Putamen (tissue), 1 donor: ENCODE results near the gene SLC9B2.
A peak's percentile ranks its signal among the peaks of the same experiment; 100 is the strongest.
"Not testable (repeated sequence)": the region's sequence is repeated elsewhere in the genome, so short reads cannot be mapped to it uniquely, and the experiment has no call there.

Source experiments
- DNase-seq: peaks from one replicate; pipeline ENCODE4 v3.0.0-alpha.2; 2016; ENCODE audit warnings: low spot score

SLC9B2 gene

GRCh38 chr4:103019308-103020124, 57.0 kb downstream of the SLC9B2 start, which contains the start of gene SLC9B1:
SLC9B1 (minus strand) TSS chr4:103019705; CDS start chr4:102991711, 27,994 bp downstream.
- DNase-seq = peak; percentile 82

GRCh38 chr4:103018391-103019307, 57.9 kb downstream of the SLC9B2 start:
- no peak for DNase-seq

DNA sequence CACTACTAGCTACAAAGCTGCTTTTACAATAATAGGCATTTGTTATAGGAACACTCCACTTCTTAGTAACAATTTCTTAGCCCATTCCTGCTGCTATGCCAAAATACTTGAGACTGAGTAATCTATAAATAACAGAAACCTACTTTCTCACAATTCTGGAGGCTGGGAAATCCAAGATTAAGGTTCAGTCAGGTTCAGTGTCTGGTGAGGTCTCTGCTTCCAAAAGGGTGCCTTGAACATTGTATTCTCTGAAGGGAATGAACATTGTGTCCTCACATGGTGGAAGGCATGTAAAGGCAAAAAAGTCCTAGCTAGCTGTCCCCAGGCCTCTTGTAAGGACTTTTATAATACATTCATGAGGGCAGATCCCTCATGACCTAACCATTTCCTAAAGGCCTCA, 64.0 kb downstream of the SLC9B2 start:
- no peak for DNase-seq

DNA sequence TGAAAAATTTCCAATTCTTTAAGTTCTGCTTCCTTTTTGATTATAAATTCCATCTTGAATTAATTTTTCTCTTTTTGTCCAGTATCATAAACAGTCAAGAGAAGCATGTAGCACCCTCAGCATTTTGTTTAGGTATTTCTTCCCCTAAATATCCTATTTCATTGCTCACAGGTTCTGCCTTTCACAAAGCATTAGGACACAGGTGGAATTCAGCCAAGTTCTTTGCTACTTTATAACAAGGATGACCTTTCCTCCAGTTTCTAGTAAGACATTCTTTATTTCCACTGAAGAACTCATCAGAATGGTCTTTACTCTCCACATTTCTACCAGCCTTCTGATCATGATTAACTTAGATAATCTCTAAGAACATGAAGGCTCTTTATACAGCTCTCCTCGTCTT, 64.5 kb downstream of the SLC9B2 start:
- no peak for DNase-seq

GRCh38 chr4:103011378-103012025, 65.1 kb downstream of the SLC9B2 start:
- DNase-seq = no peak

- no peak for DNase-seq
These were observed 65.8 kb downstream of the SLC9B2 start for GRCh38 chr4:103010804-103011203.

DNA sequence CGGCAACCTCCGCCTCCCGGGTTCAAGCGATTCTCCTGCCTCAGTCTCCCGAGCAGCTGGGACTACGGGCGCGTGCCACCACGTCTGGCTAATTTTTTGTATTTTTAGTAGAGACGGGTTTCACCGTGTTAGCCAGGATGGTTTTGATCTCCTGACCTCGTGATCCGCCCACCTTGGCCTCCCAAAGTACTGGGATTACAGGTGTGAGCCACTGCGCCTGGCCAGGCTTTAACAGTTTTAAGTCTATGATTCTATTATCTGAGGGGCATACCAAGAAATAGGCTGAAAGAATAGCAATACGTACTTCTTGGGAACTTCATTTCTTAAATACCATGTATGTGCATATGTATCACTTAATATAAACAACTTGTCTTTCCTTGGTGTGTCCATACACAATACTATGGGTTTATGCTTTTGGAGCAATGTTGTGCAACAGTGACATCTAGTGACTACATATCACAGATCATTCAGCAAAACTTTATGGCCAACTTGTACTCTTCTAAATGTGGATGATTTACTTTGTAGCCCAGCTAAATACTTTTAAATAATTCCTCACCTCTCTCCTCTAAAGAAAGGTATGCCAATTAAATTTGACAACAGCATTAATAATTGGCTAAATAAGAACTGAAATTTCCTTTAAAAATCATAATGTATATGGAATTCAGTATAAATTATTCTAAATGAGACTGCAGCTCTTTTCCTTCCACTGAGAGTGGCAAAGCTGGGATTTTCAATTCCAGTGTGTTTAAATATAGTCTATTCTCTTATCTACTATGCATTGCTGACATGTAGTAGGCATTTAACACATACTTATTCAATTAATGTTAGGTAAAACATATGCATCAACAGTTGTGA, 67.5 kb downstream of the SLC9B2 start:
- peak; percentile 63 for DNase-seq

- no peak for DNase-seq
These were observed 74.0 kb downstream of the SLC9B2 start for GRCh38 chr4:103002551-103002950.

GRCh38 chr4:102994803-102995202, 81.8 kb downstream of the SLC9B2 start:
- DNase-seq = no peak

DNA sequence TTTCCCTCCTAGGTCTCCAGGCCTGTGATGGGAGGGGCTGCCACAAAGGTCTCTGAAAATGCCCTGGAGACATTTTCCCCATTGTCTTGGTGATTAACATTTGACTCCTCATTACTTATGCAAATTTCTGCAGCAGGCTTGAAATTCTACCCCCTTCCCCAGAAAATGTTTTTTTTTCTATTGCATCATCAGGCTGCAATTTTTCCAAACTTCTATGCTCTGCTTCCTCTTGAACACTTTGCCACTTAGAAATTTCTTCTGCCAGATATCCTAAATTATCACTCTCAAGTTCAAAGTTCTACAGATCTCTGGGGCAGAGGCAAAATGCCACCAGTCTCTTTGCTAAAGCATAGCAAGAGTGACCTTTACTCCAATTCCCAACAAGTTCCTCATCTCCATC, 82.6 kb downstream of the SLC9B2 start:
- not testable (repeated sequence) for DNase-seq

- no peak for DNase-seq
These were observed 88.0 kb downstream of the SLC9B2 start for GRCh38 chr4:102988429-102989020.

- DNase-seq = no peak
These were observed 95.6 kb downstream of the SLC9B2 start for GRCh38 chr4:102981005-102981404.
